ENCODE results near the gene ALDH3A2.

Gene ALDH3A2

DNA sequence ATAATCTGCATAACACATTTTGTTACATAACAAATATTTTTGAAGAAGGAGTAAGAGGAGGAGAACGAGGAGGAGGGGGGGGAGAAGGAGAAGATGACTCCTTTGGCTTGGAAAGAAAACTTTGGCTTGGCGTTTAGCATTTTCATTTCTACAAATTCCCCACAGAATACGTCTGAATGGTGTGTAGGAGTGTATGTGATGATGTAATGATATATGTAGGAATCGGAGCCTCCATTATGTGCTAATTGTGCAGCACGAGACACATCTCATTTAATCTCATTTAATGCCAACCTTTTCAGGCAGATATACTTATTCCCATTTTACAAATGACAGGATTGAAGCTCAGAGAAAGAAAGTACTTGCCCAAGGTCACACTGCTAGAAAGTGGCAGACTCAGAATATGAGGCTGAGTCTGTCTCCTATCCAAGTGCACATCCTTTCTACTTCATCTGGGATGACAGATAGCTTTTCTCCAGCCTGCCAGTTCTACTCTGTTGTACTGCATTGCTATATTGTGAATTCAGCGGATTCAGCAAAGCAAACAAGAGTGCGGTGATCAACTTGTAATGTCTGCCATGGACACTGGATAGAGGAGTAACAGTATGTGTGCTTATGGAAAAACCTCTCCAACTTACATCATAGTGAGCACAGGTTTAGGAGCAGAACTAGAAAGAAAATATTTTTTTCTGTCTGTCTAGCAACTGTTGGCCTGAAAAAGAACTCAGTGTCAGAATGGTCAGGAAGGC lies 78.3 kb downstream of the ALDH3A2 start:
- TF ChIP-seq, protein P1, sequence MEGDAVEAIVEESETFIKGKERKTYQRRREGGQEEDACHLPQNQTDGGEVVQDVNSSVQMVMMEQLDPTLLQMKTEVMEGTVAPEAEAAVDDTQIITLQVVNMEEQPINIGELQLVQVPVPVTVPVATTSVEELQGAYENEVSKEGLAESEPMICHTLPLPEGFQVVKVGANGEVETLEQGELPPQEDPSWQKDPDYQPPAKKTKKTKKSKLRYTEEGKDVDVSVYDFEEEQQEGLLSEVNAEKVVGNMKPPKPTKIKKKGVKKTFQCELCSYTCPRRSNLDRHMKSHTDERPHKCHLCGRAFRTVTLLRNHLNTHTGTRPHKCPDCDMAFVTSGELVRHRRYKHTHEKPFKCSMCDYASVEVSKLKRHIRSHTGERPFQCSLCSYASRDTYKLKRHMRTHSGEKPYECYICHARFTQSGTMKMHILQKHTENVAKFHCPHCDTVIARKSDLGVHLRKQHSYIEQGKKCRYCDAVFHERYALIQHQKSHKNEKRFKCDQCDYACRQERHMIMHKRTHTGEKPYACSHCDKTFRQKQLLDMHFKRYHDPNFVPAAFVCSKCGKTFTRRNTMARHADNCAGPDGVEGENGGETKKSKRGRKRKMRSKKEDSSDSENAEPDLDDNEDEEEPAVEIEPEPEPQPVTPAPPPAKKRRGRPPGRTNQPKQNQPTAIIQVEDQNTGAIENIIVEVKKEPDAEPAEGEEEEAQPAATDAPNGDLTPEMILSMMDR (conservative IDR thresholded peaks at IDR 0.05; ENCODE audit: low read depth, low read length), result no peak

More for the DNA sequence above, 78.3 kb downstream of the ALDH3A2 start:
- H3K4me3 ChIP-seq (ENCODE audit: low read depth, low read length), result no peak overlapping the region
- DNase-seq (ENCODE audit: low read depth), result peak; percentile 27

Data from choroid plexus epithelial cell (primary cell).